Iris pigment epithelial cell (primary cell): ENCODE measurements around the gene BIRC3.
A peak's percentile ranks its signal among the peaks of the same experiment; 100 is the strongest.

Source experiments
- DNase-seq: peaks from one replicate; pipeline ENCODE4 v3.0.0-alpha.2; 2011; ENCODE audit warnings: low read depth

The BIRC3 gene

DNA sequence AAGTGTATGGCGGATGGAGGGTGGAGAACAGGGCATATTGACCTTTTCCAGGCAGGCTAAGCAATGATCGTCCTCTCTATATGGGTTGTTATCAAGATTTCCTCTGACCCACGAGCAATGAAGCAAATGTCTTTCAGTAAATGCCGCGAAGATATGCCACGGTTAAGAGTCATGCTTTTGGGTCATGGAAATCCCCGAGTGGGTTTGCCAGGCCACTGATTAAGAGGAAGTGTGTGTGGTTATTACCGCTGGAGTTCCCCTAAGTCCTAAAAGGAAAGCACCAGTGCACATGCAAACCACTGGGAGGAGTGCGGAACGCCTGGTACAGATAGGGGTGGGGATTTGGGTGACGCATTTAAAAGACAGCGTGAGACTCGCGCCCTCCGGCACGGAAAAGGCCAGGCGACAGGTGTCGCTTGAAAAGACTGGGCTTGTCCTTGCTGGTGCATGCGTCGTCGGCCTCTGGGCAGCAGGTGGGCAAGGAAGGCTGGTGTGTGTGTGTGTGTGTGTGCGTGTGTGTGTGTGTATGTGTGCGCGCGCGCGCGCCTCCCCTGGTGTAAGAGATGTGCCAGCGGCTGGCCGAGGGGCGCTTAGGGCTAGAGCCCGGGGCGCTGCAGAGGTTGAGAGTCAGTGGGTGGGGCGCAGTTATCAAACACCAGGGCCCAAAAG lies at the start of gene BIRC3:
TSS of gene BIRC3 (plus strand) at position 386 of the 669 bp plus-strand sequence. CDS start 7,026 bp downstream, outside the sequence.
- peak; percentile 98 for DNase-seq

- peak; percentile 78 for DNase-seq
Observed at GRCh38 chr11:102267609-102268008, 49.7 kb upstream of the BIRC3 start.

GRCh38 chr11:102268083-102268984 lies 49.0 kb upstream of the BIRC3 start:
- DNase-seq: peak; percentile 67

- DNase-seq: no peak
Observed at GRCh38 chr11:102268985-102269470, 48.3 kb upstream of the BIRC3 start.

GRCh38 chr11:102269927-102270326 lies 47.4 kb upstream of the BIRC3 start:
- peak; percentile 73 for DNase-seq

GRCh38 chr11:102272047-102272824 lies 45.0 kb upstream of the BIRC3 start:
- no peak for DNase-seq

GRCh38 chr11:102274628-102275027 lies 42.7 kb upstream of the BIRC3 start:
- DNase-seq: no peak

- DNase-seq: peak; percentile 34
Observed at GRCh38 chr11:102276362-102276761, 40.9 kb upstream of the BIRC3 start.

DNA sequence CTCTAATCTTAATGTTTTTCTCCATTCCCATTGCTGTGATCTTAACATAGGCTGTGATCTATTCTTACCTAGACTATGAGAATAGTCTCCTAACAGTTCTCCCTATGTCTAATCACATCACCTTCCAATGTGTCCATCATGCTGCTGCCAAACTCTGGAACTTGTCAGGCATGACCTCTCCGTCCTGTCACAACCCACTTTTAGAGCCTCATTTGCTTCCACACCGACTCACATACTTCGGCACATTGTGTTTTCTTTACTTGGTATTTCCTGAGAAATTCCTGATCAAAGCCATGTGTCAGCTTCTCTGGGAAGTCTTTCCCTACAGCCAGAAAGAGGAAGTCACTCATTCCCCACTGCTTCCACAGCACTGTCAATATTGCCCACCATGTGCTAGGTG lies 40.5 kb upstream of the BIRC3 start:
- no peak for DNase-seq

GRCh38 chr11:102279641-102280170 lies 37.6 kb upstream of the BIRC3 start:
- DNase-seq: peak; percentile 79

GRCh38 chr11:102280245-102280833 lies 36.9 kb upstream of the BIRC3 start:
- DNase-seq: no peak

DNA sequence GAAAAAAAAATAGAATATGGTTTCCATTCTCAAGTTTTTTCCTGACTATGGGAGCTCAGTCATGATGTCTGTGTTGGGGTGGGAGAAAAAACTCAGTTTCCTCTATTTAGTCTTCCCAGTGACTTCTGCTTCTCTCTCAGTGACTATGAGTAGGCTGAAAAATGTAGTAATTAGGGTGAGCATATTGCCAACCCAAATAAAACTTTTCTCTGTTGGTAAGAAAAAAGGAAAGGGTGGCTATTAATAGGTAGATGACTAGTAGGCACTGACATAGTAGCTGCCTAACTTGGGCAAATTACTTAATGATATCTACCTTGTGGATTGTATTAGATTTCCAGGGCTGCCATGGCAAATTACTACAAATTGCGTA lies 34.2 kb upstream of the BIRC3 start:
- no peak for DNase-seq

DNA sequence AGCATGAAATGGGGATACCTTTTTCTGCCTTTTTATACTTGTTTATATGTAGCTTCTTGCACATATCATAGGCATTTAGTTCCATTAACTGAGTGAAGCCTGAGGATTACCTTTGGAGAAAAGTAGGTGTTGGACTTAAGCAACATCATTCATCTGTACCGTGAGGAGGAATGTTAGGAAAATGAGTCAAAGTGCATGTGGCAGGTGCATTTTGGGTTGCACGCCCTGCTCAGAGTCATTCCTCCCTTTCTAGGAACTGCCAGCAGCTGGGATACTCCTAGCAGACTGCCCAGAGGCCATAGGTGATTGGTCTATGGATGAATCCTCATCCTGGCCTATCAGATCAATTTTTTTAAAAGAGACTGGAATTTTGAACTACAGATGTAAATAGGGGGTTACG lies 33.3 kb upstream of the BIRC3 start:
- DNase-seq: no peak

- no peak for DNase-seq
Observed at GRCh38 chr11:102286292-102286691, 31.0 kb upstream of the BIRC3 start.

GRCh38 chr11:102287964-102288724 lies 29.1 kb upstream of the BIRC3 start:
- peak; percentile 73 for DNase-seq

- no peak for DNase-seq
Observed at GRCh38 chr11:102288725-102289083, 28.6 kb upstream of the BIRC3 start.

GRCh38 chr11:102289592-102289991 lies 27.7 kb upstream of the BIRC3 start:
- no peak for DNase-seq

DNA sequence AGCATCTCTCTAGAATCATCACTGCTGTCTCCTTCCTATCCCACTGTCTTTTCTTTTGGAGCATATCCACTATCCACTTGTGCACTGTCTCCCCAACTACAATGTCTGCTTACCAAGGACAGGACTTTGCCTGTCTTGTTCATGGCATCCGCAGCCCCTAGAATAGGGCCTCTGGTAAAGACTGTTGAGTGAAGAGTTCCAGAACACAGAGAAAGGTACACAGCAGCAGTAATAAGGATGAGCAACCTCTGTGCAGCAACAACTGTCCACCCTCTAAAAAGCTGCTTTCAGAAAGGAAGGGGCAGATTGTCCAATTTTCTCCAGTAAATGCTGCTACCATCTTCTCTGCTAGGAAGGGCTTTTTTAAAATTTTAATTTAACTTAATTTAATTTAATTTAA lies 25.5 kb upstream of the BIRC3 start:
- no peak for DNase-seq

DNA sequence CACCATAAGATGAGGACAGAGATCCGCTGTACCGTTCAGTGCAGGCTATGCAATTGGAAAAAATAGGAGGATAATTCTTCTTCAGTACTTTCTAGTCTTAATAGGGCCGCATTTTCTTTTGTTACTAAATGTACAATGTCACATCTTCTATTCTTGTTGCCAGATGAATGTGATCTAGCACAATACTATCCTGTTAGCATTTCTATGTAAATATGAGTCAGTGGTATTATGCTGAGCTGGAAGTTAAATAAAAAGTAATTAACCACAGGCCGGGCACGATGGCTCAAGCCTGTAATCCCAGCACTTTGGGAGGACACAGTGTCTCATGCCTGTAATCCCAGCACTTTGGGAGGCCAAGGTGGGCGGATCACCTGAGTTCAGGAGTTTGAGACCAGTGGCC lies 24.4 kb upstream of the BIRC3 start:
- no peak for DNase-seq

DNA sequence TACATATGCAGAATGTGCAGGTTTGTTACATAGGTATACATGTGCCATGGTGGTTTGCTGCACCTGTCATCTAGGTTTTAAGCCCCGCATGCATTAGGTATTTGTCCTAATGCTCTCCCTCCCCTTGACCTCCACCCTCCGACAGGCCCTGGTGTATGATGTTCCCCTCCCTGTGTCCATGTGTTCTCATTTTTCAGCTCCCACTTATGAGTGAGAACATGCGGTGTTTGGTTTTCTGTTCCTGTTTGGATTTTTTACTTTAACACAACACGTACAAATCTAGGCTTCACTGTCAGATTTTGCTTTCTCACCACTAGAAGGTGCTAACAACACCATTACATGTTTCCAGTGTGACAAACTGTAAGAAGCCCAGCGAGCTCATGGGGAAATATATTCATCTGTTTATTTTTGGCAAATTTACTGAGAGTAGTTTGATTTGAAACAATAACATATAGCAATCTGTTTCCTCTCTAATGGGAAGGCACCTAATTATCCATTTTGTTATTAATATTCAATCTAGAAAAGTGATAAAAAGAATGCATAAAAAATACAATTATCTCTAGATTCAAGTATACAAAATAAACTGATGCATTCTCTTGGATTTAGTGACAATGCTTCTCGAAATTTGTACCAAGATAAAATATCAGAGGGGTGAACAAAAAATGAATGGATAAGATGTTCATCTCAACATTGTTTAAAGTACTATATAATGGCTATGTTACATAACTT lies 23.2 kb upstream of the BIRC3 start:
- DNase-seq: peak; percentile 75
